A549 (cell line): ENCODE results near the gene LRP1.

Experiments used
- BHLHE40 ChIP-seq: IDR thresholded peaks from 2 replicates; pipeline ENCODE4 v1.6.1; 2012; ENCODE audit warnings: low read depth, low read length, inconsistent platforms
- CEBPB ChIP-seq, 2 experiments: fragments of >200 bp in 1 of 2; sonication (Bioruptor Twin) in 1 of 2; formaldehyde crosslinking in 1 of 2; IDR thresholded peaks; 2 replicates each; pipeline ENCODE4 v1.6.1; 2012 to 2016
- EP300 ChIP-seq, 2 experiments: fragments of >200 bp; sonication (Bioruptor Twin); formaldehyde crosslinking; IDR thresholded peaks; 2 replicates in 1 of 2; 3 replicates in 1 of 2; pipeline ENCODE4 v1.6.1; 2016 to 2017
- ESRRA ChIP-seq: fragments of 150-350 bp; IDR thresholded peaks from 2 replicates; pipeline ENCODE4 v1.6.1; 2014; ENCODE audit warnings: mild to moderate bottlenecking, low read length, borderline replicate concordance
- MAZ ChIP-seq: fragments of 150-350 bp; IDR thresholded peaks from 2 replicates; pipeline ENCODE4 v1.6.1; 2014; ENCODE audit warnings: antibody characterized with exemption, low read depth, low read length, borderline replicate concordance
- NR3C1 ChIP-seq: fragments of >200 bp; sonication (Bioruptor Twin); formaldehyde crosslinking; IDR thresholded peaks from 3 replicates; pipeline ENCODE4 v1.6.1; 2017
- POLR2A ChIP-seq: IDR thresholded peaks from 2 replicates; pipeline ENCODE4 v1.6.1; 2012; ENCODE audit warnings: mild to moderate bottlenecking, low read length
- RAD21 ChIP-seq, 2 experiments: fragments of >200 bp in 1 of 2; sonication (Bioruptor Twin) in 1 of 2; formaldehyde crosslinking in 1 of 2; IDR thresholded peaks in 1 of 2; conservative IDR thresholded peaks in 1 of 2; 2 replicates in 1 of 2; 3 replicates in 1 of 2; pipeline ENCODE4 v1.6.1; 2012 to 2018; ENCODE audit warnings: inconsistent platforms in 1 of 2
- RNF2 ChIP-seq: fragments of 200-600 bp; sonication (generic); IDR thresholded peaks from 2 replicates; pipeline ENCODE4 v1.6.1; 2016; ENCODE audit warnings: low read depth, mild to moderate bottlenecking, antibody characterized with exemption, moderate library complexity, borderline replicate concordance
- SMC3 ChIP-seq: fragments of >200 bp; sonication (Bioruptor Twin); formaldehyde crosslinking; IDR thresholded peaks from 3 replicates; pipeline ENCODE4 v1.6.1; 2018; ENCODE audit warnings: inconsistent platforms
- TF ChIP-seq, protein P1 (sequence below): fragments of >200 bp; sonication (Bioruptor Twin); formaldehyde crosslinking; IDR thresholded peaks from 3 replicates; pipeline ENCODE4 v1.5.1; 2016
- TF ChIP-seq, protein P2 (sequence below): IDR thresholded peaks from 2 replicates; pipeline ENCODE4 v1.6.1; 2012
- TF ChIP-seq, protein P3 (sequence below): fragments of 150-350 bp; IDR thresholded peaks from 2 replicates; pipeline ENCODE4 v1.6.1; 2014; ENCODE audit warnings: low read depth, mild to moderate bottlenecking, low read length
- TF ChIP-seq, protein P4 (sequence below): IDR thresholded peaks from 2 replicates; pipeline ENCODE4 v1.6.1; 2012; ENCODE audit warnings: low read depth, borderline replicate concordance

DNA sequence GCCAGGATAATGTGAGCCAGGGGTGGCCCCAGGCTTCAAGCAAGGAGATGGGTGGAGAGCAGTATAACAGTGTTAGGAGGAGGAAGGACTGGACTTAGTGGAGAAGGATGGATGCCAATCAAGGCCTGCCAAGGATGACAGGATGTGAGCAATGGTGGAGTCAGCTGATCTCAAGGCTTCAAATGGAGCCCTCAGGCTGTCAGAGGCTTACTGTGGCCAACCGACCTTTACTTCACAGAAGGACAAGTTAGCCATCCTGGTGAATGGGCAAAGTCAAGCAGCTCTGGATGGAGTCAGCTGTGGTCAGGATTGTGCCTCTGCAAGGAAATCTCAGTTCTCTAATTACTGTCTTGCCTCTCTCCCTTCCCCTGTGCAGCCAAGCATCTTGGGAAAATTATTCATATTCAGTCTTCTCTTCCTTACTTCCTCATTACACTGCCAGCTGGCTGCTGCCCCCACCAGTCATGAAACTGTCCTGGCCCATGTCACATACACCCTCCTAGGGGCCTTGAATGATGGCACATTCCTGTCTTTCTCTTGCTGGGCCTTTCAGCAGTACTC lies 9.5 kb upstream of the LRP1 start:
- TF ChIP-seq ESRRA (no peak), SMC3 (no peak), EP300 (IDR thresholded peaks at IDR 0.05) (no peak), RAD21 (conservative IDR thresholded peaks at IDR 0.05 in 1 of 2, IDR thresholded peaks at IDR 0.05 in 1 of 2) (no peak), MAZ (no peak), POLR2A (no peak), NR3C1 (no peak), RNF2 (no peak), CEBPB (IDR thresholded peaks at IDR 0.05) (no peak), BHLHE40 (no peak)
- TF ChIP-seq, protein P1, sequence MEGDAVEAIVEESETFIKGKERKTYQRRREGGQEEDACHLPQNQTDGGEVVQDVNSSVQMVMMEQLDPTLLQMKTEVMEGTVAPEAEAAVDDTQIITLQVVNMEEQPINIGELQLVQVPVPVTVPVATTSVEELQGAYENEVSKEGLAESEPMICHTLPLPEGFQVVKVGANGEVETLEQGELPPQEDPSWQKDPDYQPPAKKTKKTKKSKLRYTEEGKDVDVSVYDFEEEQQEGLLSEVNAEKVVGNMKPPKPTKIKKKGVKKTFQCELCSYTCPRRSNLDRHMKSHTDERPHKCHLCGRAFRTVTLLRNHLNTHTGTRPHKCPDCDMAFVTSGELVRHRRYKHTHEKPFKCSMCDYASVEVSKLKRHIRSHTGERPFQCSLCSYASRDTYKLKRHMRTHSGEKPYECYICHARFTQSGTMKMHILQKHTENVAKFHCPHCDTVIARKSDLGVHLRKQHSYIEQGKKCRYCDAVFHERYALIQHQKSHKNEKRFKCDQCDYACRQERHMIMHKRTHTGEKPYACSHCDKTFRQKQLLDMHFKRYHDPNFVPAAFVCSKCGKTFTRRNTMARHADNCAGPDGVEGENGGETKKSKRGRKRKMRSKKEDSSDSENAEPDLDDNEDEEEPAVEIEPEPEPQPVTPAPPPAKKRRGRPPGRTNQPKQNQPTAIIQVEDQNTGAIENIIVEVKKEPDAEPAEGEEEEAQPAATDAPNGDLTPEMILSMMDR: no peak
- TF ChIP-seq, protein P2, sequence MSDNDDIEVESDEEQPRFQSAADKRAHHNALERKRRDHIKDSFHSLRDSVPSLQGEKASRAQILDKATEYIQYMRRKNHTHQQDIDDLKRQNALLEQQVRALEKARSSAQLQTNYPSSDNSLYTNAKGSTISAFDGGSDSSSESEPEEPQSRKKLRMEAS: no peak
- TF ChIP-seq, protein P3, sequence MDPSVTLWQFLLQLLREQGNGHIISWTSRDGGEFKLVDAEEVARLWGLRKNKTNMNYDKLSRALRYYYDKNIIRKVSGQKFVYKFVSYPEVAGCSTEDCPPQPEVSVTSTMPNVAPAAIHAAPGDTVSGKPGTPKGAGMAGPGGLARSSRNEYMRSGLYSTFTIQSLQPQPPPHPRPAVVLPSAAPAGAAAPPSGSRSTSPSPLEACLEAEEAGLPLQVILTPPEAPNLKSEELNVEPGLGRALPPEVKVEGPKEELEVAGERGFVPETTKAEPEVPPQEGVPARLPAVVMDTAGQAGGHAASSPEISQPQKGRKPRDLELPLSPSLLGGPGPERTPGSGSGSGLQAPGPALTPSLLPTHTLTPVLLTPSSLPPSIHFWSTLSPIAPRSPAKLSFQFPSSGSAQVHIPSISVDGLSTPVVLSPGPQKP: no peak
- TF ChIP-seq, protein P4, sequence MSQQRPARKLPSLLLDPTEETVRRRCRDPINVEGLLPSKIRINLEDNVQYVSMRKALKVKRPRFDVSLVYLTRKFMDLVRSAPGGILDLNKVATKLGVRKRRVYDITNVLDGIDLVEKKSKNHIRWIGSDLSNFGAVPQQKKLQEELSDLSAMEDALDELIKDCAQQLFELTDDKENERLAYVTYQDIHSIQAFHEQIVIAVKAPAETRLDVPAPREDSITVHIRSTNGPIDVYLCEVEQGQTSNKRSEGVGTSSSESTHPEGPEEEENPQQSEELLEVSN: no peak
